ENCODE measurements around the gene DSC2. TPM values are rescaled to one million over a fixed set of nuclear protein-coding genes. Genes with fewer than 3 reads are reported as not detected.

DSC2 gene
- total RNA-seq, 4 donors from 2014 or later = 1.4 to 15.4 (median 2.8) TPM

DNA sequence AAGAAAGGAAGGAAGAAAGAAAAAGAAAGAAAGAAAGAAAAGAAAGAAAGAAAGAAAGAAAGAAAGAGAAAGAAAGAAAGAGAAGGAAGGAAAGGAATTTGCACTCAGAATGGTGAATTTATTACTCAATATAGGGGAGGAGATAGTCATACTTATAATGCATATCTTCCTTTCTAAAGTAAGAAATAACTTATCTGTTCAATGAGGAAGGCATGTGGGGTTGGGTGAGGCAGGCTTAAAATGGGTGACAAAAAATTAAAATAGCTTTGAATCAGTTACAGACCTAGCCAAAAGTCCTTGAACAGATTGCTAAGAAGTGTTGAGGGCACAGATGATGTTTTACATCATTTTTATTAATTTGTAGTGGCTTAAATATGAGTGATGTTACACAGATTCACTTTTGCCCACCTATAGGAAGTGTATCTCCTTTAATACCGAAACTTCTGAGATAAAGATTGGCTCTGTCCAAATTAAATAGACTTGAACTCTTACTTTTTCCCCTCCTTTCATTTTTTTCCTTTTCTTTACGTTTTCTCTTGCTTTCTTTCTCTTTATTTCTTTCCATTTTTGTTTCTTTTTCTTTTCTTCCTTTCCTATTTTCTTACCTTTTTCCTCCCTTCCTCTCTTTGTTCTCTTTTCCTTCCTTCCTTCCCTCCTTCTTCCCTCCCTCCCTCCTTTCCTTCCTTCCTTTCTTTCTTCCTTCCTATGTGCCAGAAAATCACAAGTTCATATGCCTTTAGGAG, 14.8 kb upstream of the DSC2 start:
- TF ChIP-seq CTCF (IDR thresholded peaks at IDR 0.05) (no peak), POLR2AphosphoS5 (IDR thresholded peaks at IDR 0.05) (no peak), POLR2A (IDR thresholded peaks at IDR 0.05) (no peak), EP300 (IDR thresholded peaks at IDR 0.05) (no peak)
- H3K36me3 ChIP-seq = no peaks in the 10 kb centered on the region
- no peaks in the 10 kb centered on the region for H3K27me3 ChIP-seq
- H3K4me1 ChIP-seq = no peaks in the 10 kb centered on the region
- no peak overlapping the region for H3K27ac ChIP-seq
- no peaks in the 10 kb centered on the region for H3K9me3 ChIP-seq
- no peak for ATAC-seq
- H3K4me3 ChIP-seq = no peak overlapping the region
- 69 to 79% methylated on average over 2 of the region's 2 CpGs for WGBS, 2 donors (ENCODE audit: low coverage in 1 of 2)

GRCh38 chr18:31112804-31113203, 10.6 kb upstream of the DSC2 start:
- ATAC-seq = no peak
- Histone ChIP-seq H3K4me1 (no peaks in the 10 kb centered on the region), H3K36me3 (no peaks in the 10 kb centered on the region), H3K4me3 (no peak overlapping the region), H3K9me3 (no peaks in the 10 kb centered on the region), H3K27me3 (no peaks in the 10 kb centered on the region), H3K27ac (no peak overlapping the region)
- TF ChIP-seq POLR2AphosphoS5 (IDR thresholded peaks at IDR 0.05) = no peak
- TF ChIP-seq EP300 (IDR thresholded peaks at IDR 0.05) = no peak
- TF ChIP-seq POLR2A (IDR thresholded peaks at IDR 0.05) = no peak
- TF ChIP-seq CTCF (IDR thresholded peaks at IDR 0.05) = no peak
- whole genome bisulfite sequencing, 2 donors (ENCODE audit: low coverage in 1 of 2) = 57 to 76% methylated on average over 2 of the region's 2 CpGs

GRCh38 chr18:31105733-31106132, 3.5 kb upstream of the DSC2 start:
- TF ChIP-seq EP300 (IDR thresholded peaks at IDR 0.05) (no peak), POLR2AphosphoS5 (IDR thresholded peaks at IDR 0.05) (no peak), POLR2A (IDR thresholded peaks at IDR 0.05) (no peak), CTCF (IDR thresholded peaks at IDR 0.05) (no peak)
- Histone ChIP-seq H3K4me3 (no peak overlapping the region), H3K27me3 (peaks cover 20% of the 10 kb centered on the region), H3K9me3 (no peaks in the 10 kb centered on the region), H3K4me1 (peaks cover 0 to 17% (median 0%) of the 10 kb centered on the region in 3 donors), H3K36me3 (no peaks in the 10 kb centered on the region), H3K27ac (no peak overlapping the region)
- WGBS, 2 donors (ENCODE audit: low coverage in 1 of 2) = 83 to 88% methylated on average over 3 of the region's 3 CpGs
- no peak for ATAC-seq

GRCh38 chr18:31104444-31104843, 2.2 kb upstream of the DSC2 start:
- H3K27ac ChIP-seq = no peak overlapping the region
- no peak for TF ChIP-seq EP300 (IDR thresholded peaks at IDR 0.05)
- TF ChIP-seq POLR2A (IDR thresholded peaks at IDR 0.05) = no peak
- TF ChIP-seq CTCF (IDR thresholded peaks at IDR 0.05) = no peak
- TF ChIP-seq POLR2AphosphoS5 (IDR thresholded peaks at IDR 0.05) = no peak
- H3K36me3 ChIP-seq = no peaks in the 10 kb centered on the region
- H3K4me3 ChIP-seq = no peak overlapping the region
- H3K27me3 ChIP-seq = peaks cover 33% of the 10 kb centered on the region
- WGBS, 2 donors (ENCODE audit: low coverage in 1 of 2) = 65 to 80% methylated on average over 1 of the region's 3 CpGs
- H3K4me1 ChIP-seq = peaks cover 0 to 17% (median 0%) of the 10 kb centered on the region in 3 donors
- H3K9me3 ChIP-seq = no peaks in the 10 kb centered on the region
- ATAC-seq = no peak

DNA sequence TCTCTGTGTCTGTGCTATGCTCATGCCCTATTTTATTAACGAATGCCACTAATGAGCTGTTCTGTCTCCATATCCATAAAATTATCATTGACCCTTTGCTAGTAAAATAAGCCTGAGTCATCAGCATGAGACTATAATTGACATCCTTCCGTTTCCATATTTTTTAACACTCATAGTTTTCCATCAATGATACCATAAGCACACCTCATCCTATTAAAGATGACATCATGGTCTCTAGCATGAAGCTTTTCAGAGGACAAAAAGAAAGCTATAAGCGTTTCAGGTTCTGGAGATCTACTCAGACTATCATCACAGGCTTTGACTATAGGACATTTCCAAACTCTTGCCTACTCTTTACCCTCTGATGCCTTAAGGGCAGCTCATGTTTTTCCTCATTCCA, 1.2 kb upstream of the DSC2 start:
- TF ChIP-seq POLR2A (IDR thresholded peaks at IDR 0.05) (no peak), EP300 (IDR thresholded peaks at IDR 0.05) (no peak), CTCF (IDR thresholded peaks at IDR 0.05) (no peak), POLR2AphosphoS5 (IDR thresholded peaks at IDR 0.05) (no peak)
- Histone ChIP-seq H3K4me1 (peaks cover 0 to 17% (median 0%) of the 10 kb centered on the region in 3 donors), H3K9me3 (no peaks in the 10 kb centered on the region), H3K27ac (no peak overlapping the region), H3K4me3 (no peak overlapping the region), H3K27me3 (peaks cover 33% of the 10 kb centered on the region), H3K36me3 (no peaks in the 10 kb centered on the region)
- no peak for ATAC-seq
- WGBS, 2 donors (ENCODE audit: low coverage in 1 of 2) = 82 to 86% methylated on average over 3 of the region's 3 CpGs

Measured in gastroesophageal sphincter (tissue), 4 donors.